Measurements from ENCODE around the gene CEP170B.

CEP170B gene

DNA sequence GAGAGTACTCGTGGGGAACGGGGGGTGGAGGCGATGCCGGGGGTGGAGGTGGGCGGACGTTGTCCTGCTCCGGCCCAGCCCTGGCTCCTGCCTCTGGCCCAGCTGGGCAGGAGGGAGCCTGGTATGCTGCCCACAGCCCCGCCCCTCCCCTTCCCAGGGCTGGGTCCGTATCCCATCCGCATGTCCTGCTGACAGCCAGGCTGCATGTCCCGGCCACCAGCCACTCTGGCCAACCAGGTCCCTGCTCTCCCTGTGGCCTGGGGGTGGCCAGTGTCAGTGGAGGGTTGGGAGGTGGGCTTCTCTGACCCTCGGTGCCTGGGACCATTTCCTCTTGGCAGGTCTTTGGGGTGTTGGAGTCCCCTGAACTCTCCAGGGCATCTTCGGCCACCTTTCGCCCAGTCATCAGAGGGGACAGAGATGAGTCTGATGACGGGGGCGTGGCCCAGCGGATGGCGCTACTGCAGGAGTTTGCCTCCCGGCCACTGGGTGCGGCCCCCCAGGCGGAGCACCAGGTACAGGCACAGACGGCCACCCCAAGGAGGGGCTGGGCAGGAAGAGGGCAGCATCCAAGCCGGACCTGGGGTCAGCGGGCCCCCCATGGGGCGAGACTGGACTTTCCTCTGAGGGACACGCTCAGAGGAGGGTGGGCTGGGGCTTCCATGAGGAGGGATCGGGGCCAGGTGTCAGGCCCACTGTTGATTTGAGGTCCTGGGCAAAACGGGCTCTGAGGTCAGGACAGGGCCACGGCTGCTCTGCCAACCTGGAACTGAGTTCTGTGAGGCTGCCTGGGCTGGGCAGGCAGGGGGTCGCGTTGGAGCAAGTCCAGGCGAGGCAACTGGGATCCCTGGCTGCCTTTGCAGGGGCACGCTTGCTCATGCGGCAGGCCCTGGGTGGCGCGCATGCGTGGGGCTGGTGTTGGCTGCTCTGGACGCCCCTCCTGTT, 20.2 kb downstream of the CEP170B start:
- POLR2A ChIA-PET: no interaction called here
- TF ChIP-seq, protein P1, sequence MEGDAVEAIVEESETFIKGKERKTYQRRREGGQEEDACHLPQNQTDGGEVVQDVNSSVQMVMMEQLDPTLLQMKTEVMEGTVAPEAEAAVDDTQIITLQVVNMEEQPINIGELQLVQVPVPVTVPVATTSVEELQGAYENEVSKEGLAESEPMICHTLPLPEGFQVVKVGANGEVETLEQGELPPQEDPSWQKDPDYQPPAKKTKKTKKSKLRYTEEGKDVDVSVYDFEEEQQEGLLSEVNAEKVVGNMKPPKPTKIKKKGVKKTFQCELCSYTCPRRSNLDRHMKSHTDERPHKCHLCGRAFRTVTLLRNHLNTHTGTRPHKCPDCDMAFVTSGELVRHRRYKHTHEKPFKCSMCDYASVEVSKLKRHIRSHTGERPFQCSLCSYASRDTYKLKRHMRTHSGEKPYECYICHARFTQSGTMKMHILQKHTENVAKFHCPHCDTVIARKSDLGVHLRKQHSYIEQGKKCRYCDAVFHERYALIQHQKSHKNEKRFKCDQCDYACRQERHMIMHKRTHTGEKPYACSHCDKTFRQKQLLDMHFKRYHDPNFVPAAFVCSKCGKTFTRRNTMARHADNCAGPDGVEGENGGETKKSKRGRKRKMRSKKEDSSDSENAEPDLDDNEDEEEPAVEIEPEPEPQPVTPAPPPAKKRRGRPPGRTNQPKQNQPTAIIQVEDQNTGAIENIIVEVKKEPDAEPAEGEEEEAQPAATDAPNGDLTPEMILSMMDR (IDR thresholded peaks at IDR 0.05; ENCODE audit: insufficient read depth, low read length, missing control alignments): no peak
- CTCF ChIA-PET: interaction anchor here (2.4 kb wide), 1 partner anchor 11 kb away, joined by 6 read pairs; no protein-coding TSS in a partner anchor
- no peak for DNase-seq (ENCODE audit: low read depth, low spot score)
- no peak overlapping the region for H3K4me3 ChIP-seq (ENCODE audit: low read depth, low read length)

DNA sequence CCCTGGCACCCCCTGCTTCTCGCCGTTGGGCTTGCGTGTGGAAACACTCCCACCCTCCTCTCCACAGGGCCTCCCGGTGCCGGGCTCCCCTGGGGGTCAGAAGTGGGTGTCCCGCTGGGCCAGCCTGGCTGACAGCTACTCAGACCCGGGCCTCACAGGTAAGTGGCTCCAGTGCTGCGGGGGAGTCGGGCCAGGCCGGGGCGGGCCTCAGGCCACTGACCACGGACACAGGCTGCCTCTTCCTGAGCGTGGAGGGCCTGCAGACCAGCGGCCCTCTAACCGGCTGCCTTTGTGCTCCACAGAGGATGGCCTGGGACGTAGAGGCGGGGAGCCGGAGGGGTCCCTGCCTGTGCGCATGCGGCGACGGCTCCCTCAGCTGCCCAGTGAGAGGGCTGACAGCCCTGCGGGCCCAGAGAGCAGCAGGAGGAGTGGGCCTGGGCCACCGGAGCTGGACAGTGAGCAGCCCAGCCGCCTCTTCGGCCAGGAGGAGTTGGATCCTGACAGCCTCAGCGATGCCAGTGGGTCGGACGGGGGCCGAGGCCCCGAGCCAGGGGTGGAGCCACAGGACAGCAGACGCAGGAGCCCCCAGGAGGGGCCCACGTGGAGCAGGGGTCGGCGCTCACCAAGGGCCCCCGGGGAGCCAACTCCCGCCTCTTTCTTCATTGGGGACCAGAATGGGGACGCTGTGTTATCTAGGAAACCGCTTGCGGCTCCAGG, 21.1 kb downstream of the CEP170B start:
- H3K4me3 ChIP-seq (ENCODE audit: low read depth, low read length): no peak overlapping the region
- POLR2A ChIA-PET: no interaction called here
- CTCF ChIA-PET: interaction anchor here (1.2 to 2.4 kb wide), 2 partner anchors 10 to 89 kb away, joined by 3 to 6 read pairs; no protein-coding TSS in a partner anchor
- TF ChIP-seq, protein P1 (IDR thresholded peaks at IDR 0.05; ENCODE audit: insufficient read depth, low read length, missing control alignments): no peak
- no peak for DNase-seq (ENCODE audit: low read depth, low spot score)

DNA sequence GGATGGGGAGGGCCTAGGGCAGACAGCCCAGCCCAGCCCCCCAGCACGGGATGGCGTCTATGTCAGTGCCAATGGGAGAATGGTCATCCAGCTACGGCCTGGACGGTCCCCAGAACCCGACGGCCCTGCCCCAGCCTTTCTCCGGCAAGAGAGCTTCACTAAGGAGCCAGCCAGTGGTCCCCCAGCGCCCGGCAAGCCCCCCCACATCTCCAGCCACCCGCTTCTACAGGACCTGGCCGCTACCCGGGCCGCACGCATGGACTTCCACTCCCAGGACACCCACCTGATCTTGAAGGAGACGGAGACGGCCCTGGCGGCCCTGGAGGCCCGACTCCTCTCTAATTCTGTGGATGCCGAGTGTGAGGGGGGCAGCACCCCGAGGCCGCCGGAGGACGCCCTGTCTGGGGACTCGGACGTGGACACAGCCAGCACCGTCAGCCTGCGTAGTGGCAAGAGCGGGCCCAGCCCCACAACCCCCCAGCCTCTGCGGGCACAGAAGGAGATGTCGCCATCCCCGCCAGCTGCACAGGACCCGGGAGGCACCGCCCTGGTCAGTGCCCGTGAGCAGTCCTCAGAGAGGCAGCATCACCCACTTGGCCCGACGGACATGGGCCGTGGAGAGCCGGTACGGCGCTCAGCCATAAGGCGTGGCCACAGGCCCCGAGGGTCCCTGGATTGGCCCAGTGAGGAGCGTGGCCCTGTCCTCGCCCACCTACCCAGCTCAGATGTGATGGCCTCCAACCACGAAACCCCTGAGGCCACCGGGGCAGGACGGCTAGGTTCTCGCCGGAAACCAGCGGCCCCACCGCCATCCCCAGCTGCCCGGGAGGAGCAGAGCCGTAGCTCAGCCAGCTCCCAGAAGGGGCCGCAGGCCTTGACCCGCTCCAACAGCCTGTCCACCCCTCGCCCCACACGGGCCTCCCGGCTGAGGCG, 21.9 kb downstream of the CEP170B start:
- no peak overlapping the region for H3K4me3 ChIP-seq (ENCODE audit: low read depth, low read length)
- TF ChIP-seq, protein P1 (IDR thresholded peaks at IDR 0.05; ENCODE audit: insufficient read depth, low read length, missing control alignments): no peak
- no peak for DNase-seq (ENCODE audit: low read depth, low spot score)
- POLR2A ChIA-PET: no interaction called here
- CTCF ChIA-PET: interaction anchor here (1.2 to 2.4 kb wide), 2 partner anchors 9 to 88 kb away, joined by 3 to 6 read pairs; no protein-coding TSS in a partner anchor

DNA sequence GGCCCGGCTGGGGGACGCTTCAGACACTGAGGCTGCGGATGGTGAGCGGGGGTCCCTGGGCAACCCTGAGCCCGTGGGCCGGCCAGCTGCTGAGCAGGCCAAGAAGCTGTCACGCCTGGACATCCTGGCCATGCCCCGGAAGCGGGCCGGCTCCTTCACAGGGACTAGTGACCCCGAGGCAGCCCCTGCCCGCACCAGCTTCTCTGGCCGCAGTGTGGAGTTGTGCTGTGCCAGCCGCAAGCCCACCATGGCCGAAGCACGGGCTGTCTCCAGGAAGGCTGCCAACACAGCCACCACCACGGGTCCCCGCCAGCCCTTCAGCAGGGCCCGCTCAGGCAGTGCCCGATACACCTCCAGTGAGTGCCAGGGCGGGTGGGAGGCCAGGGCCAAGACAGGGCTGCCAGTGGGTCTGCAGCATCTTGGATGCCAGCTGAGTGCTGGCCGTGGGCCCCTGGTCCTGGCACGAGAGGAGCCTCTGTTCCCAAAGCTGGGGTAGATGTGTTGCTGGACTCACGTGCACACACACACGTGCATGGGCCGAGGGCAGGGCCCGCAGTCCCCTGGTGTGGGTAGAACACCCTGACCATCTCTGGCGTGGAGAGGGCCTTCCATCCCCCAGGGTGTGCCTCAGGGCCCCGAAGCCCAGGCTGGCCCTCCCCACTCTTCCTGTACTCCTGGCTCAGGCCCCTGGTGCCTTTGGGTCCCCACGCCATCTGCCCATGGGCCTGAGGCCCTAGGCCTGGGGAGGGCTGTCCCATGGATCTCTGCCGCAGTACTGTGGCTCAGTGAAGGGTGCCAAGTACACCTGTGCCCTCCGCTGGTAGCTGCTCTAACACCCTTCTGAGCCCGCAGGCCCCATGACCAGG, 22.8 kb downstream of the CEP170B start:
- H3K4me3 ChIP-seq (ENCODE audit: low read depth, low read length): no peak overlapping the region
- POLR2A ChIA-PET: no interaction called here
- CTCF ChIA-PET: interaction anchor here (1.0 to 2.4 kb wide), 2 partner anchors 8 to 119 kb away, joined by 3 to 6 read pairs; no protein-coding TSS in a partner anchor
- TF ChIP-seq, protein P1 (IDR thresholded peaks at IDR 0.05; ENCODE audit: insufficient read depth, low read length, missing control alignments): no peak
- no peak for DNase-seq (ENCODE audit: low read depth, low spot score)

Data from AG04449 (cell line).